GM18505 (cell line): ENCODE measurements around the gene PLA2G4D.

Experiments
- ATAC-seq: cut with Tn5 transposase; IDR thresholded peaks from one replicate; pipeline ENCODE4 v1.9.1; 2021; ENCODE audit not compliant: unreplicated experiment
- POLR2A ChIP-seq: IDR thresholded peaks from 4 replicates; pipeline ENCODE4 v1.6.1; 2011; ENCODE audit warnings: borderline replicate concordance; ENCODE audit not compliant: insufficient read depth, insufficient read length; ENCODE audit errors: extremely low read depth

The PLA2G4D gene

DNA sequence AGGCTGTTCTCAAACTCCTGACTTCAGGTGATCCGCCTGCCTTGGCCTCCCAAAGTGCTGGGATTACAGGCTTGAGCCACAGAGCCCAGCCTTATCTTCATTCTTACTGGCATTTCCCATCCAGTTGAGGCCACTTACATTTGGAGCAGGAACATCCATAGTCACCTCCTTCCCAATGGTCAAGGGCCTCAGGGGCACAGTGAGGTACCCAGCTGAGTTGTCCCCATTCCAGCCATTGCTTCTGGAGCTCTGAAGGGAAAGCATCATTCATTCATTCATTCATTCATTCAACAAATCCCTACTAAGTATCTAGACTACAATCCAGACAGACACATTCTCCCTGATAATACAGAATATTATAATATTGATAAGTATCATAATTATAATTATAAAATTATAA lies 12.2 kb downstream of the PLA2G4D start:
- no peak for ATAC-seq

GRCh38 chr15:42080919-42081830 lies 13.2 kb downstream of the PLA2G4D start:
- no peak for TF ChIP-seq POLR2A
- ATAC-seq: no peak

More for the DNA sequence above, 12.2 kb downstream of the PLA2G4D start:
- no peak for TF ChIP-seq POLR2A

- no peak for ATAC-seq
- no peak for TF ChIP-seq POLR2A
These were observed 14.0 kb downstream of the PLA2G4D start for GRCh38 chr15:42080186-42080918.

GRCh38 chr15:42079401-42079908 lies 14.9 kb downstream of the PLA2G4D start:
- ATAC-seq: no peak
- no peak for TF ChIP-seq POLR2A

- TF ChIP-seq POLR2A: no peak
These were observed 15.5 kb downstream of the PLA2G4D start for GRCh38 chr15:42078903-42079302.

GRCh38 chr15:42077689-42078088 lies 16.7 kb downstream of the PLA2G4D start:
- no peak for ATAC-seq

More at GRCh38 chr15:42078903-42079302, 15.5 kb downstream of the PLA2G4D start:
- no peak for ATAC-seq

GRCh38 chr15:42073418-42073817 lies 20.9 kb downstream of the PLA2G4D start:
- TF ChIP-seq POLR2A: no peak
- ATAC-seq: no peak

More at GRCh38 chr15:42077689-42078088, 16.7 kb downstream of the PLA2G4D start:
- TF ChIP-seq POLR2A: no peak

DNA sequence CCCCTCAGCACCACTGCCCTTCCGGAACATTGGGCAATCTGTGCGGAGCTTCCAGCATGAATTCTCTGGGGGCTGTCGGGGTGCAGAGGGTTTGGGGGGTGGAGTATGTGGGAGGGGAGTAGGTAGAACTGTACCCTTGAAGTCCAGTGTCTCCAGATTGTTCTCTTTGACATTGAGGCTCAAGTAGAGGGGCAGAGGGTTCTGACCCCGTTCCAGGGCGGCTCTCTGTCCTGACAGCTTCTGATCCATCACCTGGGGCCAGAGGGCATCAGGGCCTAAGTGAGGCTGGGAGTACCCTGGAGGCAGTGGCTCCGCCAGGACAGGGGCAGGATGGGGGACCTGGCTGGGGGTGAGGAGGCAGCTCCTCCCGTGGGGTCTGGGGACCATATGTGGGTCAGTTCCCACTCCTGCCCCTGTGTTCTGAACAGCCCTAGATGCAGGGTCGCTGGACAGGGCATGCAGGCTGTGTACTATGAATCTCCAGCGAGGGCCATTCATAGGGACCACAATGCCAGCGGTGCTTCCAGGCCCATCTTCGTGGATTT lies 22.1 kb downstream of the PLA2G4D start:
- ATAC-seq: no peak
- TF ChIP-seq POLR2A: no peak

GRCh38 chr15:42071717-42072116 lies 22.6 kb downstream of the PLA2G4D start:
- TF ChIP-seq POLR2A: no peak
- ATAC-seq: no peak

- ATAC-seq: no peak
- no peak for TF ChIP-seq POLR2A
These were observed 23.4 kb downstream of the PLA2G4D start for GRCh38 chr15:42070976-42071350.

GRCh38 chr15:42070279-42070975 lies 23.9 kb downstream of the PLA2G4D start:
- no peak for TF ChIP-seq POLR2A

DNA sequence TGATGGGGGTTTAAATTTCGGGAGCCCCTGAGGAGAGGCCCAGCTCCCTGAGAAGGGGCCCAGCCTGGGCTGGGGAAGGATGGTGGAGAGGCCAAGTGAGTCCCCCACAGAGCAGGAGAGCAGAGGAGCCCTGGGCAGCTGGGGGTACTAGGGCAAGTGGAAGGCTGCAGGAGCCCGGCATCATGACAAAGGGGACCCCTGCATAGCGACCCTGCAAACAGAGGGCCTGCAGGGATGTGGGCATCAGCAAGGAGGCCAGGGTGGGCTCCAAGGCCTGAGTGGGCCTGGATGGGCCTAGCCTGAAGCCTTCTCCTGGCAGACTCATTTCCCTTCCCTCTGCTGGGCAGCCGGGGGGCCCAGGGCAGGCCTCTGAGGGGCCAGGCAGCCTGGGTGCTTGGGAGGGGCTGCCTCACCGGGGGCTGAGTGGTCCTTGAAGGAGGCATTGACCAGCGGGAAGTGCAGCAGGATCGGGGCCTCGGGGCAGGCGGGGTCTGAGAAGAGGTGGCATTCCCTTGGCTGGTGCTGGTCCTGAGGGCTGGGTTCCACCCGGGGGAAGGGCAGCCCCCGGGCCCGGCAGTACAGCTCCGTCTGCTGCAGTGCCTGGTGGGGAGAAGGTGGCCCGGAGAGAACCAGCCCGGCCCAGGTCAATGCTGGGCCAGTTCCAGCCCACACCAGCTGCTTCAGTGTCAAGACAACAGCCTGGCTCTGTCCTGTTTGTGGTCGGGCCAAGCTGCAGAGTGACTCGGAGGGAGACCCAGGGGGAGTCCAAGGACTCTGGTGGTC lies 24.7 kb downstream of the PLA2G4D start:
- no peak for TF ChIP-seq POLR2A
- no peak for ATAC-seq

More at GRCh38 chr15:42070279-42070975, 23.9 kb downstream of the PLA2G4D start:
- ATAC-seq: no peak
